Measurements from ENCODE around the gene ID4.

- TF ChIP-seq EZH2phosphoT487 (IDR thresholded peaks at IDR 0.05; ENCODE audit: low read depth) (no peak), CTCF (IDR thresholded peaks at IDR 0.05; ENCODE audit: low read depth, low read length) (no peak)
Observed at GRCh38 chr6:19879663-19880062, 42.5 kb downstream of the ID4 start.

Measured in OCI-LY3 (cell line).